Ishikawa (cell line): ENCODE measurements around the gene ABCF2.

Source experiments
- CEBPB ChIP-seq: IDR thresholded peaks from 2 replicates; pipeline ENCODE4 v1.6.1; 2012
- CREB1 ChIP-seq: IDR thresholded peaks from 2 replicates; pipeline ENCODE4 v1.6.1; 2012; ENCODE audit warnings: low read depth
- EGR1 ChIP-seq: IDR thresholded peaks from 2 replicates; pipeline ENCODE4 v1.6.1; 2012
- EP300 ChIP-seq: IDR thresholded peaks from 2 replicates; pipeline ENCODE4 v1.6.1; 2012; ENCODE audit warnings: borderline replicate concordance
- FOXM1 ChIP-seq: IDR thresholded peaks from 2 replicates; pipeline ENCODE4 v1.6.1; 2012; ENCODE audit warnings: low read depth, borderline replicate concordance
- NFIC ChIP-seq: IDR thresholded peaks from 2 replicates; pipeline ENCODE4 v1.6.1; 2012
- RAD21 ChIP-seq: IDR thresholded peaks from 2 replicates; pipeline ENCODE4 v1.6.1; 2012; ENCODE audit warnings: low read depth
- TAF1 ChIP-seq: IDR thresholded peaks from 2 replicates; pipeline ENCODE4 v1.6.1; 2012; ENCODE audit warnings: low read depth, mild to moderate bottlenecking
- TCF12 ChIP-seq: IDR thresholded peaks from 2 replicates; pipeline ENCODE4 v1.6.1; 2012; ENCODE audit warnings: low read depth
- TEAD4 ChIP-seq: IDR thresholded peaks from 2 replicates; pipeline ENCODE4 v1.6.1; 2012
- YY1 ChIP-seq: IDR thresholded peaks from 2 replicates; pipeline ENCODE4 v1.6.1; 2012; ENCODE audit warnings: low read depth
- ZBTB7A ChIP-seq: IDR thresholded peaks from 2 replicates; pipeline ENCODE4 v1.6.1; 2012; ENCODE audit warnings: low read depth
- TF ChIP-seq, protein P1 (sequence below): IDR thresholded peaks from 2 replicates; pipeline ENCODE4 v1.6.1; 2012
- TF ChIP-seq, protein P2 (sequence below): IDR thresholded peaks from 2 replicates; pipeline ENCODE4 v1.6.1; 2012; ENCODE audit warnings: low read depth, mild to moderate bottlenecking
- TF ChIP-seq, protein P3 (sequence below): IDR thresholded peaks from 2 replicates; pipeline ENCODE4 v1.6.1; 2012

Gene ABCF2

DNA sequence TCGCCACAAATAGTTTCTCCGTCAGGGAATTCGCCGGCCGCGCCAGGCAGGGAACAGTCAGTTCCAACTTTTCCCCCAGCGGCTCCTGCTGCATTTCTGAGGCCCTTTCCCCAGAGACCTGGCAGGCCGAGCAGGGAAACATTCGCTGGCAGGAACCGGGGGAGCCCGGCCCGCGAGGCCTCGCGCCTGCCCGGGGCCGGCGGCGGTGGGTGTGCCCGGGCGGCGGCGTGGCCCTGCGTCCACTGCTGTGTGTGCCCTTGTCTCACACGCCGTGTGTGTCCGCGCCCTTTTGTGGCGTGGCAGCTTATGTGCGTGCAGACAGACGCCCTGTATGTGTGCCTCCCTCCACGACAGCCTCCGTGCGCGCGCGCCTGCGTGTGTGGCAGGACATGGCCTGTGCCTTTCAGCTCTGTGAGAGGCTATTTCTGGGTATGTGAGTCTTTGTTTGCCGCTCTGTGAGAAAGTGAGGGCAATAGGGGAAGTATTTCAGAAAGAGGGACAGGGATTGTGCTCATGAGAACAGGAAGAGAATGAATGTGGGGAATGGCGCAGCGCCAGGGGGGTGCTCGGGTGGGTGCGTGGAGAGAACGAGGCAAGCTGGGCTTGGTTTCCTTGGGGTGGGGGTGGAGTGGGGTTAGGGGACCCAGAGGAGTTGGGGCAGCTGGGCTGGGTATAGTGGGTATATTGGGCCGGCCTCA, 22.2 kb upstream of the ABCF2 start:
- TF ChIP-seq, protein P1, sequence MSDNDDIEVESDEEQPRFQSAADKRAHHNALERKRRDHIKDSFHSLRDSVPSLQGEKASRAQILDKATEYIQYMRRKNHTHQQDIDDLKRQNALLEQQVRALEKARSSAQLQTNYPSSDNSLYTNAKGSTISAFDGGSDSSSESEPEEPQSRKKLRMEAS, result peak; percentile 74
- no peak for TF ChIP-seq RAD21
- no peak for TF ChIP-seq CREB1
- no peak for TF ChIP-seq EP300
- TF ChIP-seq, protein P2, sequence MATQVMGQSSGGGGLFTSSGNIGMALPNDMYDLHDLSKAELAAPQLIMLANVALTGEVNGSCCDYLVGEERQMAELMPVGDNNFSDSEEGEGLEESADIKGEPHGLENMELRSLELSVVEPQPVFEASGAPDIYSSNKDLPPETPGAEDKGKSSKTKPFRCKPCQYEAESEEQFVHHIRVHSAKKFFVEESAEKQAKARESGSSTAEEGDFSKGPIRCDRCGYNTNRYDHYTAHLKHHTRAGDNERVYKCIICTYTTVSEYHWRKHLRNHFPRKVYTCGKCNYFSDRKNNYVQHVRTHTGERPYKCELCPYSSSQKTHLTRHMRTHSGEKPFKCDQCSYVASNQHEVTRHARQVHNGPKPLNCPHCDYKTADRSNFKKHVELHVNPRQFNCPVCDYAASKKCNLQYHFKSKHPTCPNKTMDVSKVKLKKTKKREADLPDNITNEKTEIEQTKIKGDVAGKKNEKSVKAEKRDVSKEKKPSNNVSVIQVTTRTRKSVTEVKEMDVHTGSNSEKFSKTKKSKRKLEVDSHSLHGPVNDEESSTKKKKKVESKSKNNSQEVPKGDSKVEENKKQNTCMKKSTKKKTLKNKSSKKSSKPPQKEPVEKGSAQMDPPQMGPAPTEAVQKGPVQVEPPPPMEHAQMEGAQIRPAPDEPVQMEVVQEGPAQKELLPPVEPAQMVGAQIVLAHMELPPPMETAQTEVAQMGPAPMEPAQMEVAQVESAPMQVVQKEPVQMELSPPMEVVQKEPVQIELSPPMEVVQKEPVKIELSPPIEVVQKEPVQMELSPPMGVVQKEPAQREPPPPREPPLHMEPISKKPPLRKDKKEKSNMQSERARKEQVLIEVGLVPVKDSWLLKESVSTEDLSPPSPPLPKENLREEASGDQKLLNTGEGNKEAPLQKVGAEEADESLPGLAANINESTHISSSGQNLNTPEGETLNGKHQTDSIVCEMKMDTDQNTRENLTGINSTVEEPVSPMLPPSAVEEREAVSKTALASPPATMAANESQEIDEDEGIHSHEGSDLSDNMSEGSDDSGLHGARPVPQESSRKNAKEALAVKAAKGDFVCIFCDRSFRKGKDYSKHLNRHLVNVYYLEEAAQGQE, result no peak
- 0 out of 2 replicates have a peak, but pooled peaks have one; percentile 8 for TF ChIP-seq NFIC
- TF ChIP-seq, protein P3, sequence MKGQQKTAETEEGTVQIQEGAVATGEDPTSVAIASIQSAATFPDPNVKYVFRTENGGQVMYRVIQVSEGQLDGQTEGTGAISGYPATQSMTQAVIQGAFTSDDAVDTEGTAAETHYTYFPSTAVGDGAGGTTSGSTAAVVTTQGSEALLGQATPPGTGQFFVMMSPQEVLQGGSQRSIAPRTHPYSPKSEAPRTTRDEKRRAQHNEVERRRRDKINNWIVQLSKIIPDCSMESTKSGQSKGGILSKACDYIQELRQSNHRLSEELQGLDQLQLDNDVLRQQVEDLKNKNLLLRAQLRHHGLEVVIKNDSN, result no peak
- TF ChIP-seq TCF12, result no peak
- peak; percentile 41; the same call in 1 of the 2 replicates for TF ChIP-seq TAF1
- no peak for TF ChIP-seq FOXM1
- 0 out of 2 replicates have a peak, but pooled peaks have one; percentile 3 for TF ChIP-seq YY1
- peak; percentile 48 for TF ChIP-seq ZBTB7A

DNA sequence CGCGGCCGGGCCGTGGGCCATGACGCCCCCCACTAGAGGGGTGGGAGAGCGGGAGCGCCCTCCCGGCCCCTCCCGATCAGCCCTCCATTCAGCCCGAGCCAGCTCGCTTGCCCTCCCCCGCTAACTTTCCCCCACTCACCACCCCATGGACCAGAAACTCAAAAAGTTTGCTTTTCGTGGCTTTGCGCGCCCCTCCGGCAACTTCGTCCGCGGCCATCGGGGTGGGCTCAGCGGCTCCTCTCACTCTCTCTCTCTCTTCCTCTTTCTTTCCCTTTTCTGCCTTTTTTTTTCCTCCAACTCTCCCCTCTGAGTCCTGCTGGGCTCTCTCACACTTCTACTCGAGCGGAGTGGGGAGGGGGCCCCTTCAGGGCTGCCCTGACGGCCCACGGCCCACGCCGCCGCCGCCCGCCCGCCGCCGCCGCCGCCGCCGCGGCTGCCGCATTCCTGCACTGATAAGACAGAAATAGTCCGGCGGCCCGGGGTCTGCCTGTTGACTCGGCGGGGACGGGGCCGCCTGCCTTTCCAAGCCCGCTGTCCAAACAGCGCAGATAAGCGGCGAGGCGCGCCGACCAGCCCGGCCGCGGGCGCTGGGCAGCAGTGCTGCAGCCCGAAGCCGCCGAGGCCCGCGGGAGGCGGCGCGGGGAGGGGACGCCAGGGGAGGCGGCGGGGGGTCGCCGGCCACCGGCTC, 21.5 kb upstream of the ABCF2 start, which contains the start of gene SMARCD3:
Gene SMARCD3 (minus strand): TSS at position 349 of the 688 bp plus-strand sequence. CDS start 132 bp downstream, at position 217.
- TF ChIP-seq ZBTB7A, result peak; percentile 24; the same call in 1 of the 2 replicates
- TF ChIP-seq TCF12, result no peak

DNA sequence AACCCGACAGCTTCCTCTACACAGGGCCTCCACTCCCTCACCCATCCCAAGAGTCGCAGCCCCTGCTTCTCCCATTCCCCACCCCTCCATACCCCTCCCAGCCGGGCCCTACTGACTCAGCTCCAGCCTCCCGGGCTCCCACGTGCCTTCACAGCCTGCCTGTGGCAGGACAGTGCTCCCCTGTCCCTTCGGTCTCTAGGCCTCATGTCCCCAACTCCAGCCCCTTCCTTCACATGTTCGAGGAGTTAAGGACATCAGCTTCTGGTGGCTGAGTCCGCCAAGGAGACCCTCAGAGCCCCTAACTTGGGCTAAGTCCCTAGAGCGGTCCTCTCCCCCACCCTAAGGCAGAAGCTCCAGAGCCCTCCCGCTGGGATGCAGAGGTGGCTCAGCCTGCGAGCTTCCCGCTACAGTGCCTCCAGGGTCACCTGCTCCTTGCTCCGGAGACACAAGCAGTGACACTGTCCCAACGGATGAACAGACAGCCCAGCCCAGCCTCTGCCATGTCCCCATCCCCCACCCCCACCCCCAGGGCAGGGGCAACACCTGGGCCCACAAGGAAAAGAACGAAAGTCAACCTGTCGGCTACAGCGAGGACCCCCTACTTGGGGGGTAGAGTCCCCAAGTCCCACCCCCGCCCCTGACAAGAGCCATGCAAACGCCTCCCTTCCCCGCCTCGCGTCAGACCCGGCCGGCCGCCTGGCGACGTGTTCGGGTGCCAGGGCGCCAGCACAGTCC, 20.8 kb upstream of the ABCF2 start:
- TF ChIP-seq EP300 (no peak), ZBTB7A (no peak), TAF1 (no peak), EGR1 (no peak), CEBPB (no peak), RAD21 (no peak), YY1 (no peak)
- TF ChIP-seq, protein P1, result no peak

DNA sequence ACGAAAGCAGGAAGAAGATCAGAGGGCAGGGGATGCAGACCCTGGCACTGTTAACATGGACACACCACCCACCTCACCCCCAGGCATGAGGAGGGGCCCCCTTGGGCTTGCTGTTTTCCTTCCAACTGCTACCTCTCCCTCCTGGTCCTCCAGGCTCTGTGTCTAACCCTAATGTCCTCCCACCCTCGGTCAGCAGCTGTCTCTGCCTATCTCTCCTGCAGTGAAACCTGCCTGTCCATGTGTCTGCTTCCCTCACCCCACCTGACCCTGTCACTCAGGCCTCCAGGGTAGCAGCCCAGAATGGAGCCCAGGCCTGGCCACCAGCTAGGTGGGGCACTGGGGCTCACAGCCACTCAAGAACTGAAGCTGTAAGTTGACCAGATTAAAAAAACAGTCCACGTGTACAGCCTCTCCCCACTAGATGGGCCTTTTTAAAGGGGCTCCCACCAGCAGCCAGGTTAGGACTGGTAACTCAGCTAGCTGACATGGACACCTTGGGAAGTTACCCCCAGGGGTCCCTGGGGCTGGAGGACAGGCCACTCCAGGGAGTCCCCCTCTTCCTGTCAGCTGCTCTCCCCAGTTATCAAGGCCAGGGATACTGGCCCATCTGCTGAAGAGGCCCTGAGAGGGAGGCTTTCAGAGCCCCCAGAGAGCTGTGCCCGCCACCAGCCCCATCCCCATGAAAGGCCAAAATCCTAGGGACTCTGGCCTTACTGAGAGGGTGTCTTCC, 20.0 kb upstream of the ABCF2 start:
- TF ChIP-seq CEBPB (no peak), EP300 (no peak), FOXM1 (no peak), TAF1 (no peak), CREB1 (no peak), EGR1 (no peak), YY1 (no peak), RAD21 (no peak), TEAD4 (no peak), ZBTB7A (no peak), NFIC (no peak)
- TF ChIP-seq, protein P2, result no peak
- TF ChIP-seq, protein P3, result no peak
- TF ChIP-seq, protein P1, result no peak
